Left lobe of liver (tissue), 2 donors: ENCODE measurements around the gene BTBD16. TPM values are rescaled to one million over a fixed set of nuclear protein-coding genes. Genes with fewer than 3 reads are reported as not detected.

Source experiments
- ATAC-seq: fragments of 200-7000 bp; cut with Tn5 transposase; one replicate; pipeline ENCODE4 v1.9.1; 2020; ENCODE audit warnings: mild to moderate bottlenecking, moderate library complexity
- DNase-seq: peaks from one replicate; pipeline ENCODE4 v3.0.0-alpha.2; 2020; ENCODE audit warnings: low spot score
- total RNA-seq: library from RNA; stranded (reverse); gene quantifications from one replicate; pipeline ENCODE4 v1.2.1, GENCODE V29; 2021
- donor health status: DM: no; HTN: no; CAD: no; lungs with moderate emphysema.
- donor health status: DM: no; HTN: yes; CAD: no.

Gene BTBD16
- total RNA-seq, 1 donor from 2014 or later: 1.5 TPM

- ATAC-seq (no peak), DNase-seq (no peak)
Measured at GRCh38 chr10:122246830-122247520, 24.1 kb upstream of the BTBD16 start.

- DNase-seq: no peak
- no peak for ATAC-seq
Measured at GRCh38 chr10:122248356-122249302, 22.5 kb upstream of the BTBD16 start.

GRCh38 chr10:122249303-122249850 is 21.7 kb upstream of the BTBD16 start:
- DNase-seq (no peak), ATAC-seq (no peak)

- DNase-seq (no peak), ATAC-seq (no peak)
Measured at GRCh38 chr10:122249991-122250750, 20.9 kb upstream of the BTBD16 start.

GRCh38 chr10:122251459-122252255 is 19.4 kb upstream of the BTBD16 start:
- no peak for DNase-seq
- no peak for ATAC-seq

GRCh38 chr10:122252805-122253204 is 18.3 kb upstream of the BTBD16 start:
- DNase-seq (peak; percentile 31), ATAC-seq (no peak)

GRCh38 chr10:122253605-122254004 is 17.5 kb upstream of the BTBD16 start:
- ATAC-seq (no peak), DNase-seq (no peak)

GRCh38 chr10:122254831-122255230 is 16.3 kb upstream of the BTBD16 start:
- no peak for ATAC-seq
- DNase-seq: no peak

- peak; percentile 22 for DNase-seq
- ATAC-seq: no peak
Measured at GRCh38 chr10:122255509-122256301, 15.4 kb upstream of the BTBD16 start.

GRCh38 chr10:122257041-122257440 is 14.1 kb upstream of the BTBD16 start:
- ATAC-seq (no peak), DNase-seq (no peak)

GRCh38 chr10:122258136-122259074 is 12.7 kb upstream of the BTBD16 start:
- DNase-seq: peak; percentile 16
- ATAC-seq: no peak

- no peak for ATAC-seq
- DNase-seq: peak; percentile 16
Measured at GRCh38 chr10:122259075-122259466, 12.0 kb upstream of the BTBD16 start.

- DNase-seq (no peak), ATAC-seq (no peak)
Measured at GRCh38 chr10:122261584-122261983, 9.5 kb upstream of the BTBD16 start.

GRCh38 chr10:122263971-122264370 is 7.1 kb upstream of the BTBD16 start:
- DNase-seq (no peak), ATAC-seq (no peak)

GRCh38 chr10:122264436-122264835 is 6.7 kb upstream of the BTBD16 start:
- ATAC-seq: no peak
- no peak for DNase-seq

GRCh38 chr10:122264931-122265330 is 6.2 kb upstream of the BTBD16 start:
- ATAC-seq: no peak
- no peak for DNase-seq

GRCh38 chr10:122265896-122266295 is 5.2 kb upstream of the BTBD16 start:
- no peak for ATAC-seq
- DNase-seq: no peak
